ENCODE measurements around the gene USP49.

Gene USP49

DNA sequence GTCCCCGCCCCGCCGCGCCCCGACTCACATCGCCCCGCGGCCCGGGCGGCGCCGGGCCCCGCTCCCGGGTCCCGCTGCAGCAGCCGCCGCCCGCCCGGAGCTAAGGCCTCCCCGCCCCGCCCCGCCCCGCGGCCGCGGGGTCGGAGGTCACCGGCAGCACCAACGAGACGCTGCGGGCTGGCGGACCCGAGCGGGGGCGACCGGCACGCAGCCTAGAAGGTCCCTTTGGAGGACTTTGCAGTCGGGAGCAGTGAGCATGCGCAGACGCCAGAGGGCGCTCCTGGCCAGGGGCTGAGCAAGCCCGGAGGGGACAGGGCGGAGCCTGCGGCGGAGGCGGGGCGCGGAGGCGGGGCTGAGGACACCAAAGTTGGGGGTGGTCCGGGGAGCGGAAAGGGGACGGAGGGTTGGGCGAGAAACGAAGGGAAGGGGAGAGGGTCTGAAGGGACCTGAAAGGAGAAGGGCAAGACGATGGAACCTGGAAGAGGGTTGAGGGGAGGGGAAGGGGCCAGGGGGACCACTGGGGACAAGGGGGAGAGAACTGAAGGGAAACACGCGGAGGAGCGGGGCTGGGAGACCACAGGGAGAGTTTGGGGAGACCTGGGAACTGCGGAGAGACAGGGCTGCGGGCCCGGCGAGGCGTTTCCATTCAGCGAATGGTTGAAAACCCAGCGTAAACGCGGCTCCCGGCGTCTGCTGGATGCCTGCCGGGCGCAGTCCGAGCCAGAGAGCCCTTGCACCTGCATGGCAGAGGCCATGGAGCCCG, 115.2 kb downstream of the USP49 start, which contains the start of gene FRS3 (continued):
- no peak for TF ChIP-seq TRIM28 (IDR thresholded peaks at IDR 0.05; ENCODE audit: borderline replicate concordance, low read length)
- no peak for TF ChIP-seq MYNN (tag by site-specific recombination; IDR thresholded peaks at IDR 0.05; ENCODE audit: borderline replicate concordance)
- peak; percentile 75 for TF ChIP-seq ZBTB8A (tag by site-specific recombination; IDR thresholded peaks at IDR 0.05)
- no peak for TF ChIP-seq ZNF555 (tag by site-specific recombination; conservative IDR thresholded peaks at IDR 0.05)
- peak; percentile 68 for TF ChIP-seq ZBTB26 (tag by site-specific recombination; optimal IDR thresholded peaks at IDR 0.05)
- TF ChIP-seq, protein P1, sequence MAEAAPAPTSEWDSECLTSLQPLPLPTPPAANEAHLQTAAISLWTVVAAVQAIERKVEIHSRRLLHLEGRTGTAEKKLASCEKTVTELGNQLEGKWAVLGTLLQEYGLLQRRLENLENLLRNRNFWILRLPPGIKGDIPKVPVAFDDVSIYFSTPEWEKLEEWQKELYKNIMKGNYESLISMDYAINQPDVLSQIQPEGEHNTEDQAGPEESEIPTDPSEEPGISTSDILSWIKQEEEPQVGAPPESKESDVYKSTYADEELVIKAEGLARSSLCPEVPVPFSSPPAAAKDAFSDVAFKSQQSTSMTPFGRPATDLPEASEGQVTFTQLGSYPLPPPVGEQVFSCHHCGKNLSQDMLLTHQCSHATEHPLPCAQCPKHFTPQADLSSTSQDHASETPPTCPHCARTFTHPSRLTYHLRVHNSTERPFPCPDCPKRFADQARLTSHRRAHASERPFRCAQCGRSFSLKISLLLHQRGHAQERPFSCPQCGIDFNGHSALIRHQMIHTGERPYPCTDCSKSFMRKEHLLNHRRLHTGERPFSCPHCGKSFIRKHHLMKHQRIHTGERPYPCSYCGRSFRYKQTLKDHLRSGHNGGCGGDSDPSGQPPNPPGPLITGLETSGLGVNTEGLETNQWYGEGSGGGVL (tag by site-specific recombination; IDR thresholded peaks at IDR 0.05), result peak; percentile 33; the same call in 1 of the 2 replicates
- no peak for TF ChIP-seq SALL2 (tag by site-specific recombination; IDR thresholded peaks at IDR 0.05; ENCODE audit: borderline replicate concordance)
- TF ChIP-seq KLF9 (tag by site-specific recombination; IDR thresholded peaks at IDR 0.05; ENCODE audit: low read depth), result peak; percentile 96
- no peak for TF ChIP-seq ZNF48 (tag by site-specific recombination; IDR thresholded peaks at IDR 0.05)
- no peak for TF ChIP-seq ZNF266 (tag by site-specific recombination; IDR thresholded peaks at IDR 0.05; ENCODE audit: low read depth)
- peak; percentile 52; the same call in 1 of the 2 replicates for TF ChIP-seq BCL11A (tag by site-specific recombination; IDR thresholded peaks at IDR 0.05; ENCODE audit: low read depth)
- TF ChIP-seq BCL11B (tag by site-specific recombination; IDR thresholded peaks at IDR 0.05; ENCODE audit: low read depth), result no peak; the same call in 1 of the 2 replicates
- TF ChIP-seq ZNF747 (tag by site-specific recombination; IDR thresholded peaks at IDR 0.05), result no peak
- TF ChIP-seq, protein P2, sequence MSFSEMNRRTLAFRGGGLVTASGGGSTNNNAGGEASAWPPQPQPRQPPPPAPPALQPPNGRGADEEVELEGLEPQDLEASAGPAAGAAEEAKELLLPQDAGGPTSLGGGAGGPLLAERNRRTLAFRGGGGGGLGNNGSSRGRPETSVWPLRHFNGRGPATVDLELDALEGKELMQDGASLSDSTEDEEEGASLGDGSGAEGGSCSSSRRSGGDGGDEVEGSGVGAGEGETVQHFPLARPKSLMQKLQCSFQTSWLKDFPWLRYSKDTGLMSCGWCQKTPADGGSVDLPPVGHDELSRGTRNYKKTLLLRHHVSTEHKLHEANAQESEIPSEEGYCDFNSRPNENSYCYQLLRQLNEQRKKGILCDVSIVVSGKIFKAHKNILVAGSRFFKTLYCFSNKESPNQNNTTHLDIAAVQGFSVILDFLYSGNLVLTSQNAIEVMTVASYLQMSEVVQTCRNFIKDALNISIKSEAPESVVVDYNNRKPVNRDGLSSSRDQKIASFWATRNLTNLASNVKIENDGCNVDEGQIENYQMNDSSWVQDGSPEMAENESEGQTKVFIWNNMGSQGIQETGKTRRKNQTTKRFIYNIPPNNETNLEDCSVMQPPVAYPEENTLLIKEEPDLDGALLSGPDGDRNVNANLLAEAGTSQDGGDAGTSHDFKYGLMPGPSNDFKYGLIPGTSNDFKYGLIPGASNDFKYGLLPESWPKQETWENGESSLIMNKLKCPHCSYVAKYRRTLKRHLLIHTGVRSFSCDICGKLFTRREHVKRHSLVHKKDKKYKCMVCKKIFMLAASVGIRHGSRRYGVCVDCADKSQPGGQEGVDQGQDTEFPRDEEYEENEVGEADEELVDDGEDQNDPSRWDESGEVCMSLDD (tag by site-specific recombination; IDR thresholded peaks at IDR 0.05), result peak; percentile 92
- no peak; the same call in none of the 2 replicates for TF ChIP-seq ZBTB7A (tag by site-specific recombination; IDR thresholded peaks at IDR 0.05; ENCODE audit: low read depth)
- no peak for TF ChIP-seq ZNF239 (tag by site-specific recombination; IDR thresholded peaks at IDR 0.05)
- TF ChIP-seq ZNF138 (tag by site-specific recombination; IDR thresholded peaks at IDR 0.05; ENCODE audit: borderline replicate concordance), result no peak
- TF ChIP-seq TCF7L2 (IDR thresholded peaks at IDR 0.05; ENCODE audit: borderline replicate concordance, low read depth, low read length), result no peak
- TF ChIP-seq ZNF629 (tag by site-specific recombination; IDR thresholded peaks at IDR 0.05), result peak; percentile 74; the same call in 1 of the 2 replicates
- TF ChIP-seq ZFP69B (tag by site-specific recombination; IDR thresholded peaks at IDR 0.05), result peak; percentile 37; the same call in 1 of the 2 replicates
- TF ChIP-seq, protein P3, sequence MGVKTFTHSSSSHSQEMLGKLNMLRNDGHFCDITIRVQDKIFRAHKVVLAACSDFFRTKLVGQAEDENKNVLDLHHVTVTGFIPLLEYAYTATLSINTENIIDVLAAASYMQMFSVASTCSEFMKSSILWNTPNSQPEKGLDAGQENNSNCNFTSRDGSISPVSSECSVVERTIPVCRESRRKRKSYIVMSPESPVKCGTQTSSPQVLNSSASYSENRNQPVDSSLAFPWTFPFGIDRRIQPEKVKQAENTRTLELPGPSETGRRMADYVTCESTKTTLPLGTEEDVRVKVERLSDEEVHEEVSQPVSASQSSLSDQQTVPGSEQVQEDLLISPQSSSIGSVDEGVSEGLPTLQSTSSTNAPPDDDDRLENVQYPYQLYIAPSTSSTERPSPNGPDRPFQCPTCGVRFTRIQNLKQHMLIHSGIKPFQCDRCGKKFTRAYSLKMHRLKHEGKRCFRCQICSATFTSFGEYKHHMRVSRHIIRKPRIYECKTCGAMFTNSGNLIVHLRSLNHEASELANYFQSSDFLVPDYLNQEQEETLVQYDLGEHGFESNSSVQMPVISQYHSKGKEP (tag by site-specific recombination; IDR thresholded peaks at IDR 0.05), result peak; percentile 77
- TF ChIP-seq, protein P4, sequence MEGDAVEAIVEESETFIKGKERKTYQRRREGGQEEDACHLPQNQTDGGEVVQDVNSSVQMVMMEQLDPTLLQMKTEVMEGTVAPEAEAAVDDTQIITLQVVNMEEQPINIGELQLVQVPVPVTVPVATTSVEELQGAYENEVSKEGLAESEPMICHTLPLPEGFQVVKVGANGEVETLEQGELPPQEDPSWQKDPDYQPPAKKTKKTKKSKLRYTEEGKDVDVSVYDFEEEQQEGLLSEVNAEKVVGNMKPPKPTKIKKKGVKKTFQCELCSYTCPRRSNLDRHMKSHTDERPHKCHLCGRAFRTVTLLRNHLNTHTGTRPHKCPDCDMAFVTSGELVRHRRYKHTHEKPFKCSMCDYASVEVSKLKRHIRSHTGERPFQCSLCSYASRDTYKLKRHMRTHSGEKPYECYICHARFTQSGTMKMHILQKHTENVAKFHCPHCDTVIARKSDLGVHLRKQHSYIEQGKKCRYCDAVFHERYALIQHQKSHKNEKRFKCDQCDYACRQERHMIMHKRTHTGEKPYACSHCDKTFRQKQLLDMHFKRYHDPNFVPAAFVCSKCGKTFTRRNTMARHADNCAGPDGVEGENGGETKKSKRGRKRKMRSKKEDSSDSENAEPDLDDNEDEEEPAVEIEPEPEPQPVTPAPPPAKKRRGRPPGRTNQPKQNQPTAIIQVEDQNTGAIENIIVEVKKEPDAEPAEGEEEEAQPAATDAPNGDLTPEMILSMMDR (tag by site-specific recombination; IDR thresholded peaks at IDR 0.05), result peak; percentile 98
- TF ChIP-seq ZNF23 (tag by site-specific recombination; IDR thresholded peaks at IDR 0.05; ENCODE audit: borderline replicate concordance), result no peak
- TF ChIP-seq ZNF785 (tag by site-specific recombination; IDR thresholded peaks at IDR 0.05), result no peak
- TF ChIP-seq SP2 (tag by site-specific recombination; IDR thresholded peaks at IDR 0.05), result peak; percentile 91
- 0 out of 2 replicates have a peak, but pooled peaks have one; percentile 16 for TF ChIP-seq ZNF394 (tag by site-specific recombination; IDR thresholded peaks at IDR 0.05; ENCODE audit: borderline replicate concordance)
- peak; percentile 39; the same call in 1 of the 2 replicates for TF ChIP-seq ZNF2 (tag by site-specific recombination; IDR thresholded peaks at IDR 0.05)

Measured in HEK293 (cell line).